Measurements from ENCODE around the gene SLC26A1.

Gene SLC26A1

DNA sequence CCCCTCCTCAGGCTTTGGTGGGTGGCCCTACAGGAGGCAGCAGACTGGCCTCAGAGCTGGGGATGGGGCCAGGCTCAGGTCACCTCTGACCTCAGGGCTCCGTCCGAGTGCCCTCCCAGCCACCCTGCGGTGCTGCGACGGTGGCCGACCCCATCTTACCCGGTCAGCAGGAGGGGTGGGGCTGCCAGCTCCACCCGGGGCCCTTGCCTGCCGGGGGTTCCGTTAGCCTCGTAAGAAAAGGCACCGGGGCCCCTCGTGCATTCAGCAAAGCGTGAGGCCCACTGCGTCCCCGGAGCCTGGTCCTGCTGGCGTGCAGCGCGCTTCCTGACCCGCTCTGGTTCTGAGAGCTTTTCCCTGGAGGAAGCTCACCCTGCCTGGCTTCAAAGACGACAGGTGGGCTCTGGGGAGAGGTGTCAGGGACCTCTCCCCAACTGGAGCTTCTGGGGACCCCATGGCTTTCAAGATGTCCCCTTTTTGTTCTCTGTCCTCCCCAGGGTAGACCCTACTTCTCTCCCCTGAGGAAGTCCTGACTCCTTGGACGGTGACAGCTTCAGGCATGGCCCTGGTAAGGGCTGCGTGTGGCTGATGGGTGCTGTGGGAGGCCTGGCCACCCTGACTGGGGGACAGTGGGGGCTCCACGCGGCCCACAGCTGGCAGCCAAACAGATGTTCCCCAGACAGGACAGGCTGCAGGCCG is 34.2 kb upstream of the SLC26A1 start:
- Histone ChIP-seq H3K27ac (ENCODE audit: low read length) (no peak overlapping the region), H3K9me3 (ENCODE audit: control insufficient read depth, low read depth, low read length) (no peaks in the 10 kb centered on the region), H3K9ac (ENCODE audit: low read length) (no peak overlapping the region), H3K4me1 (ENCODE audit: control insufficient read depth, low read depth, low read length) (no peaks in the 10 kb centered on the region), H3K36me3 (ENCODE audit: control insufficient read depth, low read depth, low read length) (peaks cover 7% of the 10 kb centered on the region), H3K27me3 (ENCODE audit: control insufficient read depth, insufficient read depth, low read length) (no peaks in the 10 kb centered on the region), H3K4me3 (ENCODE audit: low read length) (no peak overlapping the region)

DNA sequence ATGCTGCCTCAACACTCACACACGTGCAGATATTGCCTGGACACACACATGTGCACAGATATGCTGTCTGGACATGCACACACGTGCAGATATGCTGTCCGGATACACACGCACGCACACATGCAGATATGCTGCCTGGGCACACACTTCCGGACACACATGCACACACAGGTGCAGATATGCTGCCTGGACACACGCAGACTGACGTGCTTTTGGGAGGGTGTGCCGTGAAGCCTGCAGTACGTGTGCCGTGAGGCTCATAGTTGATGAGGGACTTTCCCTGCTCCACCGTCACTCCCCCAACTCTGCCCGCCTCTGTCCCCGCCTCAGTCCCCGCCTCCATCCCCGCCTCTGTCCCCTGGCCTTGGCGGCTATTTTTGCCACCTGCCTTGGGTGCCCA is 32.9 kb upstream of the SLC26A1 start:
- H3K9me3 ChIP-seq (ENCODE audit: control insufficient read depth, low read depth, low read length), result no peaks in the 10 kb centered on the region
- H3K9ac ChIP-seq (ENCODE audit: low read length), result no peak overlapping the region
- no peaks in the 10 kb centered on the region for H3K4me1 ChIP-seq (ENCODE audit: control insufficient read depth, low read depth, low read length)
- H3K27me3 ChIP-seq (ENCODE audit: control insufficient read depth, insufficient read depth, low read length), result no peaks in the 10 kb centered on the region
- H3K4me3 ChIP-seq (ENCODE audit: low read length), result no peak overlapping the region
- H3K27ac ChIP-seq (ENCODE audit: low read length), result no peak overlapping the region
- peaks cover 7% of the 10 kb centered on the region for H3K36me3 ChIP-seq (ENCODE audit: control insufficient read depth, low read depth, low read length)

DNA sequence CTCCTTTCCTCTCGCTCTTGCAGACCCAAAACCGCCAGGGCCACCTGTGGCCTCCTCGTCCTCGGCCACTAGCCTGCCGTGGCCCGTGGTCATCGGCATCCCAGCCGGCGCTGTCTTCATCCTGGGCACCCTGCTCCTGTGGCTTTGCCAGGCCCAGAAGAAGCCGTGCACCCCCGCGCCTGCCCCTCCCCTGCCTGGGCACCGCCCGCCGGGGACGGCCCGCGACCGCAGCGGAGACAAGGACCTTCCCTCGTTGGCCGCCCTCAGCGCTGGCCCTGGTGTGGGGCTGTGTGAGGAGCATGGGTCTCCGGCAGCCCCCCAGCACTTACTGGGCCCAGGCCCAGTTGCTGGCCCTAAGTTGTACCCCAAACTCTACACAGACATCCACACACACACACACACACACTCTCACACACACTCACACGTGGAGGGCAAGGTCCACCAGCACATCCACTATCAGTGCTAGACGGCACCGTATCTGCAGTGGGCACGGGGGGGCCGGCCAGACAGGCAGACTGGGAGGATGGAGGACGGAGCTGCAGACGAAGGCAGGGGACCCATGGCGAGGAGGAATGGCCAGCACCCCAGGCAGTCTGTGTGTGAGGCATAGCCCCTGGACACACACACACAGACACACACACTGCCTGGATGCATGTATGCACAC is 31.8 kb upstream of the SLC26A1 start:
- H3K36me3 ChIP-seq (ENCODE audit: control insufficient read depth, low read depth, low read length), result peaks cover 7% of the 10 kb centered on the region
- H3K4me3 ChIP-seq (ENCODE audit: low read length), result no peak overlapping the region
- no peak overlapping the region for H3K9ac ChIP-seq (ENCODE audit: low read length)
- no peaks in the 10 kb centered on the region for H3K27me3 ChIP-seq (ENCODE audit: control insufficient read depth, insufficient read depth, low read length)
- H3K27ac ChIP-seq (ENCODE audit: low read length), result no peak overlapping the region
- H3K4me1 ChIP-seq (ENCODE audit: control insufficient read depth, low read depth, low read length), result no peaks in the 10 kb centered on the region
- no peaks in the 10 kb centered on the region for H3K9me3 ChIP-seq (ENCODE audit: control insufficient read depth, low read depth, low read length)

DNA sequence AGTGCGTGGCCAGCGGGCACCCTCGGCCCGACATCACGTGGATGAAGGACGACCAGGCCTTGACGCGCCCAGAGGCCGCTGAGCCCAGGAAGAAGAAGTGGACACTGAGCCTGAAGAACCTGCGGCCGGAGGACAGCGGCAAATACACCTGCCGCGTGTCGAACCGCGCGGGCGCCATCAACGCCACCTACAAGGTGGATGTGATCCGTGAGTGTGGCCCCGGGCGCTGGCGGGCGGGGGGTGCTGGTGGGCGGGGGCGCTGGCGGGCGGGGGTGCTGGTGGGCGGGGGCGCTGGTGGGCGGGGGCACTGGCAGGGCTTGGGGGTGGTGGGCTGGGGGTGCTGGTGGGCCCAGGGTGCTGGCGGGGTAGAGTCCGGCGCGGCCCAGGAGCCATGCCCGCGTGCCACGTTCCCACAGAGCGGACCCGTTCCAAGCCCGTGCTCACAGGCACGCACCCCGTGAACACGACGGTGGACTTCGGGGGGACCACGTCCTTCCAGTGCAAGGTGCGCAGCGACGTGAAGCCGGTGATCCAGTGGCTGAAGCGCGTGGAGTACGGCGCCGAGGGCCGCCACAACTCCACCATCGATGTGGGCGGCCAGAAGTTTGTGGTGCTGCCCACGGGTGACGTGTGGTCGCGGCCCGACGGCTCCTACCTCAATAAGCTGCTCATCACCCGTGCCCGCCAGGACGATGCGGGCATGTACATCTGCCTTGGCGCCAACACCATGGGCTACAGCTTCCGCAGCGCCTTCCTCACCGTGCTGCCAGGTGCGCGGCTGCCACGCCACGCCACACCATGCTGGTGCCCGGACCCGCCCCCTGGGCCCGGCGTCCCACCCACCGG is 30.9 kb upstream of the SLC26A1 start:
- Histone ChIP-seq H3K9me3 (ENCODE audit: control insufficient read depth, low read depth, low read length) (no peaks in the 10 kb centered on the region), H3K4me3 (ENCODE audit: low read length) (no peak overlapping the region), H3K4me1 (ENCODE audit: control insufficient read depth, low read depth, low read length) (no peaks in the 10 kb centered on the region), H3K27ac (ENCODE audit: low read length) (no peak overlapping the region), H3K36me3 (ENCODE audit: control insufficient read depth, low read depth, low read length) (peaks cover 7% of the 10 kb centered on the region), H3K9ac (ENCODE audit: low read length) (no peak overlapping the region), H3K27me3 (ENCODE audit: control insufficient read depth, insufficient read depth, low read length) (no peaks in the 10 kb centered on the region)

DNA sequence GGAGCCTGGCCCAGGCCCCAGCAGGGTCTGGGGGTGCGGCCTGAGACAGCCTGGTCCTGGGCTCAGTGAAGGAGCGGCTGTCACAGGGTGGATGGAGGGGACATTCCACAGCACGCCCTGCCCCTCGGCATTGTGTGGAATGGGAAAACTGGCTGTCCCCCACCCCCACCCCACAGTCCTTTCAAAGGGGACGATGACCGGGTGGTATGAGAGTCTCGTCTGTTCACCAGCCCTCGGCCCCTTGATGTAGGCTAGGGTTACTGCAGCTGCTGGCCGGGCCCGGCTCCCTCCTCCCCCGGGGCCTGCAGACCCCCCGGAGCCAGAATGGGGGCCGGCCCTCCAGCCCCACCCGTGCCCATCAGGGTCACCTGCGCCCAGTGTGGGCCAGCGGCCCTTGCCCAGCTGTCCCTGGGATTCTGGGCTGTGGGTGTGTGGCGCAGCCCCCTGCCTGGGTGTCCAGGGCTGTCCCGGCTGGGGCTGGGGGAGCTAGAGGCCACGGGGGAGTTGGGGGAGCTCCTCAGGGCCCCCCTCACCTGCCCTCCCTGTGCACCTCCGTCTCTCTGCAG is 30.0 kb upstream of the SLC26A1 start:
- no peak overlapping the region for H3K9ac ChIP-seq (ENCODE audit: low read length)
- no peaks in the 10 kb centered on the region for H3K27me3 ChIP-seq (ENCODE audit: control insufficient read depth, insufficient read depth, low read length)
- H3K4me1 ChIP-seq (ENCODE audit: control insufficient read depth, low read depth, low read length), result no peaks in the 10 kb centered on the region
- no peak overlapping the region for H3K4me3 ChIP-seq (ENCODE audit: low read length)
- peaks cover 7% of the 10 kb centered on the region for H3K36me3 ChIP-seq (ENCODE audit: control insufficient read depth, low read depth, low read length)
- H3K27ac ChIP-seq (ENCODE audit: low read length), result no peak overlapping the region
- no peaks in the 10 kb centered on the region for H3K9me3 ChIP-seq (ENCODE audit: control insufficient read depth, low read depth, low read length)

DNA sequence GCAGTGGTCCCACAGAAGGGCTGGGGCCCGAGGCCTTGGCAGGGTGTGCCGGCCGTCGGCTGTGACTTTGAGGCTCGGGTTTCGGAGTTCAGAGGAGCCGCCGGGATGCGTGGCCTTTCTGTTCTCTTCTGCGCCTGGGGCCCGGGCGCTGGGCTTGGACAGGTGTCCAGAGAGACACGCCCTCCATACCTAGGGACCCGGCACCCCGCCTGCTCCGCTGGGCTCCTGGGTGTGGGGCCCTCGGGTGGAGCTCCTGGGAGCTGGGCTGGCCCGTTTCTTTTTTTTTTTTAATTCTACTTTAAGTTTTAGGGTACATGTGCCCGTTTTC is 29.5 kb upstream of the SLC26A1 start:
- H3K9ac ChIP-seq (ENCODE audit: low read length), result no peak overlapping the region
- no peaks in the 10 kb centered on the region for H3K4me1 ChIP-seq (ENCODE audit: control insufficient read depth, low read depth, low read length)
- no peaks in the 10 kb centered on the region for H3K9me3 ChIP-seq (ENCODE audit: control insufficient read depth, low read depth, low read length)
- no peak overlapping the region for H3K4me3 ChIP-seq (ENCODE audit: low read length)
- H3K36me3 ChIP-seq (ENCODE audit: control insufficient read depth, low read depth, low read length), result peaks cover 7% of the 10 kb centered on the region
- no peaks in the 10 kb centered on the region for H3K27me3 ChIP-seq (ENCODE audit: control insufficient read depth, insufficient read depth, low read length)
- no peak overlapping the region for H3K27ac ChIP-seq (ENCODE audit: low read length)

DNA sequence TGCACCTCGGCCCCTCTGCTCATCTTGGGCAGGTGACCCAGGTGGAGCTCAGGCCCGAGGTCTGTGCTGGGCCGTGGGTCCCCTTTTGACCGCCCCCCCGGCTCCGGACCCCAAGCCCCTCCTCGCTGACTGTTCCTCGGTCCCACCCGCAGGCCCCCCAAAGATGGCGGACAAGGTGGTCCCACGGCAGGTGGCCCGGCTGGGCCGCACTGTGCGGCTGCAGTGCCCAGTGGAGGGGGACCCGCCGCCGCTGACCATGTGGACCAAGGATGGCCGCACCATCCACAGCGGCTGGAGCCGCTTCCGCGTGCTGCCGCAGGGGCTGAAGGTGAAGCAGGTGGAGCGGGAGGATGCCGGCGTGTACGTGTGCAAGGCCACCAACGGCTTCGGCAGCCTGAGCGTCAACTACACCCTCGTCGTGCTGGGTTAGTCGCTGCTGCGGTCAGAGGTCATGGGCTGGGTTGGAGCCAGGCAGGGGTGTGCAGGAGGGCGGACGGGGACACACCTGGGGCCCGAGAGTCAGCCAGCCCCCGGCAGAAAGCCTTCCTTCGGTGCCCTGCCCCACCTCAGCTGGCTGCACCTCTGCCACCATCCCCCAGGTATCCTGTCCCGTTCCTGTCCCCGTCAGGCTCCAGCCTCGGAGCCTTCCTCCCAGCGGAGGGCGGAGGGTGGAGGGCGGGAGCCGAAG is 29.0 kb upstream of the SLC26A1 start:
- H3K9ac ChIP-seq (ENCODE audit: low read length), result no peak overlapping the region
- H3K27ac ChIP-seq (ENCODE audit: low read length), result no peak overlapping the region
- H3K27me3 ChIP-seq (ENCODE audit: control insufficient read depth, insufficient read depth, low read length), result no peaks in the 10 kb centered on the region
- H3K36me3 ChIP-seq (ENCODE audit: control insufficient read depth, low read depth, low read length), result peaks cover 7% of the 10 kb centered on the region
- no peaks in the 10 kb centered on the region for H3K4me1 ChIP-seq (ENCODE audit: control insufficient read depth, low read depth, low read length)
- H3K9me3 ChIP-seq (ENCODE audit: control insufficient read depth, low read depth, low read length), result no peaks in the 10 kb centered on the region
- H3K4me3 ChIP-seq (ENCODE audit: low read length), result no peak overlapping the region

DNA sequence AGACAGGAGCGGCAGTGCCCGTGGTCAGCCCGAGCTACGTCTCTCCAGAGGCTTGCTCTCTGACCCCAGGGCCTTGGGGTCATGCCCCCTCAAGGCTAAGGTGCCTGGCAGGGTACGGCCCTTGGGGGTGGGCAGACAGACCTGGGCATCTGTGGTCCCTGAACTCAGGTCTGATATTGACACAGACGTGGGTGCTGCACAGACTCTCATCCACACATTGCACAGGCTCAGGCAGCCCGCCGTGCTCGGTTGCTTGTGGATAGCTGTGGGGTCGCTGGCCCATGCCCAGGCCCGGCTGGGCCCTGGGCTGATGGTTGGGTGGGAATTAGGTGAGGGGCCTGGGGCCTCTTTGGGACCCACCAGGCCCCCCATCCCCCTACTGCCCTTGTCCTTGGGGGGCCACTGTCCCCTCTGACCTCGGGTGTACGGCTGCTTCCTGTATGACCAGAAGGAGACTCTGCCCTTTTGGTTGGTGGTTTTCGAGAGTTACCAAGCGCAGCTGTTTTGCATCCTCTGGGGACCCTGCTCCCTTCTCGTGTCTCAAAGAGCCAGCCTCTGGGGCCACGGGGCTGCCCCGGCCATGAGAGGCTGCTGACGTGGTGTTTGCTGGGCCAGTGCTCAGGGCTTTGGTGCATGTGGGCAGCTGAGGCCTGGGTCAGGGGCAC is 28.3 kb upstream of the SLC26A1 start:
- no peak overlapping the region for H3K4me3 ChIP-seq (ENCODE audit: low read length)
- no peaks in the 10 kb centered on the region for H3K27me3 ChIP-seq (ENCODE audit: control insufficient read depth, insufficient read depth, low read length)
- H3K27ac ChIP-seq (ENCODE audit: low read length), result no peak overlapping the region
- H3K9ac ChIP-seq (ENCODE audit: low read length), result no peak overlapping the region
- peaks cover 7% of the 10 kb centered on the region for H3K36me3 ChIP-seq (ENCODE audit: control insufficient read depth, low read depth, low read length)
- H3K4me1 ChIP-seq (ENCODE audit: control insufficient read depth, low read depth, low read length), result no peaks in the 10 kb centered on the region
- H3K9me3 ChIP-seq (ENCODE audit: control insufficient read depth, low read depth, low read length), result no peaks in the 10 kb centered on the region

DNA sequence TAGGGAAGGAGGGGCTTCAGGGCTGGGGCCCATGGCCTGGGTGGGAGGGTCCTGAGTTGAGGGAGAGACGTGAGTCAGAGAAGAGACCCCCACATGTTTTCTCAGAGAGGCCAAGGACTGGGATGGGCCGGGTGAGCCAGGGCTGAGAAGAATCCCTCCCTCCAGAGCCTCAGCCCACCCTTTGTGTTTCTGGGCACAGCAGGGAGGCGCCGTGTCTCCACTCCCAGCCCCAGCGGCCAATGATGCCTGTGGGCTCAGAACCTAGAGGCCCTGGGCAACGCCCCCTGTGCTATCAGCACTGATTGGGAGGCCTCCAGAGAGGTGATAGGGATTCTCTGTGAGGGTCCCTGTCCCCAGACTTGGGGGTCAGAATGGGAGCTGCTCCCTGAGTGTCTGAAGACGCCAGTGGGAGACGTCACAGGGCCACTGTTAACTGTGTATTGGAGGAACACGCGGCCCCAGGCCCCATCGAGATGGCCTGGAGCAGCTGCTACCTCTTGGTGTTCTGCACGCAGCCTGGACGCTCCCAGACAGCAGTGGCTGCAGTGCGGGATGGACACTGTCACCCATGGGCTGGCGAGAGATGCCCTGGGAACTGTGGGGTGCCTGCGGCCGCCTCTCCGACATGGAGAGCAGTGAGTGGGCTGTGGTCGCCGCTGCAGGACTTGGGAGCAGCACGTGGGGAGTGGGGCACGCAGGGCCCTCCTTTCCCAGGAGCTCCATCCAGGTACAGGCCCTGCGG is 26.7 kb upstream of the SLC26A1 start:
- Histone ChIP-seq H3K27me3 (ENCODE audit: control insufficient read depth, insufficient read depth, low read length) (no peaks in the 10 kb centered on the region), H3K9me3 (ENCODE audit: control insufficient read depth, low read depth, low read length) (no peaks in the 10 kb centered on the region), H3K27ac (ENCODE audit: low read length) (no peak overlapping the region), H3K9ac (ENCODE audit: low read length) (no peak overlapping the region), H3K36me3 (ENCODE audit: control insufficient read depth, low read depth, low read length) (no peaks in the 10 kb centered on the region), H3K4me1 (ENCODE audit: control insufficient read depth, low read depth, low read length) (no peaks in the 10 kb centered on the region), H3K4me3 (ENCODE audit: low read length) (no peak overlapping the region)

DNA sequence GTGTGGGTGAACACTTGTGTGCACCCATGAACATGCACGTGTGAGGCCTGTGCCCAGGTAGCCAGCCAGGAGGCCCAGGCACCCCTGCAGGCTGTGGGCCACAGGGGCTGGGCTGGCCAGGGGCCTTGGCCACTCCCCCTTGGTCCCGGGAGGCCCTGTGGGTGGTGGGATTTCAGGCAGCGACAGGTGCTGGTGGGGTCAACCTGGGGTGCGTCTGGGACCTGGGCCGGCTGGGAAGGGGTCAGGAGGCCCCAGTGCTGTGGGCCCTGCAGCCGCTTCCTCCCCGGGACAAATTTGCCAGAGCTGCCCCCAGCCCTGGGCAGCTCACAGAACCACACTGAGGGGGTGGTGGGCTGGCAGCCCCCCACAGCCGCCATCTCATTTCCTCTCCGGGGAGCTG is 26.1 kb upstream of the SLC26A1 start:
- H3K9me3 ChIP-seq (ENCODE audit: control insufficient read depth, low read depth, low read length), result no peaks in the 10 kb centered on the region
- H3K27me3 ChIP-seq (ENCODE audit: control insufficient read depth, insufficient read depth, low read length), result no peaks in the 10 kb centered on the region
- H3K36me3 ChIP-seq (ENCODE audit: control insufficient read depth, low read depth, low read length), result no peaks in the 10 kb centered on the region
- no peaks in the 10 kb centered on the region for H3K4me1 ChIP-seq (ENCODE audit: control insufficient read depth, low read depth, low read length)
- no peak overlapping the region for H3K27ac ChIP-seq (ENCODE audit: low read length)
- no peak overlapping the region for H3K9ac ChIP-seq (ENCODE audit: low read length)
- no peak overlapping the region for H3K4me3 ChIP-seq (ENCODE audit: low read length)

All from iPS-18a (cell line).